GM23338 (cell line): Measurements from ENCODE around the gene NRG3. TPM values are rescaled to one million over a fixed set of nuclear protein-coding genes. Genes with fewer than 3 reads are reported as not detected.

Experiments used
- ATAC-seq: fragments of 200-7000 bp; cut with Tn5 transposase; 3 replicates; pipeline ENCODE4 v1.9.1; 2020
- DNase-seq: peaks from one replicate; pipeline ENCODE4 v3.0.0-alpha.2; 2015; ENCODE audit warnings: low spot score
- H2AFZ ChIP-seq: fragments of 200-600 bp; sonication (generic); 2 replicates; pipeline ENCODE4 v1.8.0; 2016; ENCODE audit warnings: antibody characterized with exemption, mild to moderate bottlenecking, moderate library complexity
- H3F3A ChIP-seq: fragments of 200-600 bp; sonication (generic); replicated peaks from 2 replicates; pipeline ENCODE4 v1.8.0; 2017; ENCODE audit warnings: antibody characterized with exemption, mixed run types, low read depth
- H3K27ac ChIP-seq: fragments of 200-600 bp; sonication (generic); 2 replicates; pipeline ENCODE4 v1.6.1; 2016; ENCODE audit warnings: low read depth
- H3K27me3 ChIP-seq: fragments of 200-600 bp; sonication (generic); 2 replicates; pipeline ENCODE4 v1.8.0; 2016; ENCODE audit warnings: mild to moderate bottlenecking, mixed run types, moderate library complexity; ENCODE audit not compliant: insufficient read depth
- H3K36me3 ChIP-seq: fragments of 200-600 bp; sonication (generic); 2 replicates; pipeline ENCODE4 v1.8.0; 2016; ENCODE audit warnings: mild to moderate bottlenecking; ENCODE audit not compliant: insufficient read depth
- H3K4me1 ChIP-seq: fragments of 200-600 bp; sonication (generic); 2 replicates; pipeline ENCODE4 v1.8.0; 2016; ENCODE audit warnings: mild to moderate bottlenecking, moderate library complexity; ENCODE audit not compliant: insufficient read depth
- H3K4me2 ChIP-seq: fragments of 200-600 bp; sonication (generic); 2 replicates; pipeline ENCODE4 v1.7.1; 2017; ENCODE audit warnings: mixed run types
- H3K4me3 ChIP-seq: fragments of 200-600 bp; sonication (generic); 2 replicates; pipeline ENCODE4 v1.6.1; 2016; ENCODE audit warnings: mixed run types
- H3K79me2 ChIP-seq: fragments of 200-600 bp; sonication (generic); replicated peaks from 2 replicates; pipeline ENCODE4 v1.8.0; 2017; ENCODE audit warnings: mild to moderate bottlenecking; ENCODE audit not compliant: insufficient read depth
- H3K9me2 ChIP-seq: fragments of 200-600 bp; sonication (generic); 2 replicates; pipeline ENCODE4 v1.8.0; 2017; ENCODE audit not compliant: insufficient read depth
- H4K20me1 ChIP-seq: fragments of 200-600 bp; sonication (generic); replicated peaks from 2 replicates; pipeline ENCODE4 v1.8.0; 2017; ENCODE audit warnings: mild to moderate bottlenecking; ENCODE audit not compliant: insufficient read depth
- H3K27ac Mint-ChIP-seq: 2 replicates; pipeline ENCODE4 v1.8.0; 2020; ENCODE audit warnings: inconsistent platforms, mild to moderate bottlenecking, moderate library complexity, mixed read lengths
- H3K27me3 Mint-ChIP-seq: 3 replicates; pipeline ENCODE4 v1.8.0; 2022; ENCODE audit warnings: low read depth, mild to moderate bottlenecking, moderate library complexity, mixed read lengths, inconsistent platforms; ENCODE audit not compliant: insufficient read depth, poor library complexity
- H3K36me3 Mint-ChIP-seq: 3 replicates; pipeline ENCODE4 v1.8.0; 2021; ENCODE audit warnings: low read depth, mild to moderate bottlenecking, inconsistent platforms, moderate library complexity, mixed read lengths
- H3K4me1 Mint-ChIP-seq: 3 replicates; pipeline ENCODE4 v1.8.0; 2020; ENCODE audit warnings: mild to moderate bottlenecking, inconsistent platforms, mixed read lengths
- H3K4me3 Mint-ChIP-seq: 3 replicates; pipeline ENCODE4 v1.8.0; 2021; ENCODE audit warnings: moderate library complexity, mild to moderate bottlenecking, inconsistent platforms, mixed read lengths
- H3K9me3 Mint-ChIP-seq: 3 replicates; pipeline ENCODE4 v1.8.0; 2020; ENCODE audit warnings: moderate library complexity, mild to moderate bottlenecking, inconsistent platforms, mixed read lengths
- CREB1 ChIP-seq: fragments of 250-450 bp; sonication (Bioruptor Pico); IDR thresholded peaks from 2 replicates; pipeline ENCODE4 v1.5.0; 2020; ENCODE audit warnings: low read depth, mild to moderate bottlenecking, moderate library complexity
- CTCF ChIP-seq, 2 experiments: fragments of 200-600 bp in 1 of 2; sonication (generic) in 1 of 2; conservative IDR thresholded peaks; 2 replicates each; pipeline versions ENCODE4 v1.5.1 to v1.6.1; 2016 to 2017; ENCODE audit warnings: antibody characterized with exemption in 2 of 2, low read depth in 2 of 2, mild to moderate bottlenecking in 2 of 2, moderate library complexity in 1 of 2
- ETS1 ChIP-seq: IDR thresholded peaks from 2 replicates; pipeline ENCODE4 v1.6.1; 2016; ENCODE audit warnings: antibody characterized with exemption
- EZH2 ChIP-seq: fragments of 200-600 bp; sonication (generic); IDR thresholded peaks from one replicate; pipeline ENCODE4 v1.8.0; 2017; ENCODE audit warnings: antibody characterized with exemption, mild to moderate bottlenecking, low read depth; ENCODE audit not compliant: unreplicated experiment
- EZH2phosphoT487 ChIP-seq: fragments of 200-600 bp; sonication (generic); IDR thresholded peaks from one replicate; pipeline ENCODE4 v1.8.1; 2018; ENCODE audit warnings: antibody characterized with exemption; ENCODE audit not compliant: unreplicated experiment
- JUNB ChIP-seq: IDR thresholded peaks from one replicate; pipeline ENCODE4 v1.6.1; 2016; ENCODE audit warnings: antibody characterized with exemption; ENCODE audit not compliant: unreplicated experiment
- NANOG ChIP-seq: IDR thresholded peaks from 2 replicates; pipeline ENCODE4 v1.6.1; 2016; ENCODE audit warnings: antibody characterized with exemption, borderline replicate concordance
- POLR2AphosphoS5 ChIP-seq: IDR thresholded peaks from 2 replicates; pipeline ENCODE4 v1.6.1; 2016; ENCODE audit warnings: antibody characterized with exemption, low read depth
- STAT1 ChIP-seq: IDR thresholded peaks from one replicate; pipeline ENCODE4 v1.6.1; 2016; ENCODE audit warnings: antibody characterized with exemption; ENCODE audit not compliant: unreplicated experiment
- ZNF114 ChIP-seq: fragments of 250-450 bp; sonication (Bioruptor Pico); IDR thresholded peaks from 2 replicates; pipeline ENCODE4 v1.5.0; 2020; ENCODE audit warnings: mild to moderate bottlenecking, moderate library complexity
- ZNF331 ChIP-seq: fragments of 250-450 bp; sonication (Bioruptor Pico); IDR thresholded peaks from 2 replicates; pipeline ENCODE4 v1.5.0; 2020; ENCODE audit warnings: low read depth, mild to moderate bottlenecking, moderate library complexity
- polyA plus RNA-seq: library from polyadenylated mRNA; unstranded; fragments of >200 nt; fragmentation: Nextera tagmentation; extraction: Ambion mirVana; gene quantifications from 2 replicates; pipeline ENCODE4 v1.2.1, GENCODE V29; 2016
- total RNA-seq: library from RNA; depleted of rRNA; stranded (reverse); fragments of >200 nt; shearing (Covaris generic); gene quantifications from 2 replicates; pipeline ENCODE4 v1.2.3, GENCODE V29; 2014
- TF ChIP-seq, protein P1 (sequence below): IDR thresholded peaks from one replicate; pipeline ENCODE4 v1.6.1; 2018; ENCODE audit warnings: antibody characterized with exemption; ENCODE audit not compliant: unreplicated experiment
- TF ChIP-seq, protein P2 (sequence below): fragments of 250-450 bp; sonication (Bioruptor Pico); IDR thresholded peaks from 2 replicates; pipeline ENCODE4 v1.5.0; 2020; ENCODE audit warnings: mild to moderate bottlenecking, moderate library complexity

NRG3 gene
- total and polyA plus RNA-seq, 2 experiments from 2014 or later, result 1.9 to 3.9 TPM

GRCh38 chr10:81871558-81871957 is 3.4 kb upstream of the NRG3 start:
- Mint-ChIP-seq H3K27ac (no peak overlapping the region), H3K27me3 (peaks cover 20% of the 10 kb centered on the region), H3K4me1 (peaks cover 20% of the 10 kb centered on the region), H3K36me3 (peaks cover 3% of the 10 kb centered on the region; the same call in 1 of the 3 replicates), H3K9me3 (peaks cover 3% of the 10 kb centered on the region; the same call in 1 of the 3 replicates), H3K4me3 (no peak overlapping the region)
- Histone ChIP-seq H3K27me3 (peaks cover 39% of the 10 kb centered on the region), H3K36me3 (no peaks in the 10 kb centered on the region), H3K27ac (no peak overlapping the region), H4K20me1 (no peaks in the 10 kb centered on the region), H3K4me1 (peaks cover 9% of the 10 kb centered on the region), H3F3A (0 out of 2 replicates have a peak, but pooled peaks cover 4% of the 10 kb centered on the region), H2AFZ (no peak overlapping the region), H3K79me2 (no peaks in the 10 kb centered on the region), H3K9me2 (no peaks in the 10 kb centered on the region), H3K4me2 (no peak overlapping the region), H3K4me3 (no peak overlapping the region)
- DNase-seq (no peak), ATAC-seq (no peak)
- TF ChIP-seq ZNF331 (CRISPR knock-in tag) (no peak), ETS1 (no peak), POLR2AphosphoS5 (no peak), JUNB (no peak), ZNF114 (CRISPR knock-in tag) (no peak), EZH2phosphoT487 (no peak), CREB1 (CRISPR knock-in tag) (no peak), EZH2 (no peak), STAT1 (no peak), NANOG (no peak), CTCF (conservative IDR thresholded peaks at IDR 0.05; ENCODE audit: low read depth in 2 of 2) (no peak)
- TF ChIP-seq, protein P1, sequence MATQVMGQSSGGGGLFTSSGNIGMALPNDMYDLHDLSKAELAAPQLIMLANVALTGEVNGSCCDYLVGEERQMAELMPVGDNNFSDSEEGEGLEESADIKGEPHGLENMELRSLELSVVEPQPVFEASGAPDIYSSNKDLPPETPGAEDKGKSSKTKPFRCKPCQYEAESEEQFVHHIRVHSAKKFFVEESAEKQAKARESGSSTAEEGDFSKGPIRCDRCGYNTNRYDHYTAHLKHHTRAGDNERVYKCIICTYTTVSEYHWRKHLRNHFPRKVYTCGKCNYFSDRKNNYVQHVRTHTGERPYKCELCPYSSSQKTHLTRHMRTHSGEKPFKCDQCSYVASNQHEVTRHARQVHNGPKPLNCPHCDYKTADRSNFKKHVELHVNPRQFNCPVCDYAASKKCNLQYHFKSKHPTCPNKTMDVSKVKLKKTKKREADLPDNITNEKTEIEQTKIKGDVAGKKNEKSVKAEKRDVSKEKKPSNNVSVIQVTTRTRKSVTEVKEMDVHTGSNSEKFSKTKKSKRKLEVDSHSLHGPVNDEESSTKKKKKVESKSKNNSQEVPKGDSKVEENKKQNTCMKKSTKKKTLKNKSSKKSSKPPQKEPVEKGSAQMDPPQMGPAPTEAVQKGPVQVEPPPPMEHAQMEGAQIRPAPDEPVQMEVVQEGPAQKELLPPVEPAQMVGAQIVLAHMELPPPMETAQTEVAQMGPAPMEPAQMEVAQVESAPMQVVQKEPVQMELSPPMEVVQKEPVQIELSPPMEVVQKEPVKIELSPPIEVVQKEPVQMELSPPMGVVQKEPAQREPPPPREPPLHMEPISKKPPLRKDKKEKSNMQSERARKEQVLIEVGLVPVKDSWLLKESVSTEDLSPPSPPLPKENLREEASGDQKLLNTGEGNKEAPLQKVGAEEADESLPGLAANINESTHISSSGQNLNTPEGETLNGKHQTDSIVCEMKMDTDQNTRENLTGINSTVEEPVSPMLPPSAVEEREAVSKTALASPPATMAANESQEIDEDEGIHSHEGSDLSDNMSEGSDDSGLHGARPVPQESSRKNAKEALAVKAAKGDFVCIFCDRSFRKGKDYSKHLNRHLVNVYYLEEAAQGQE, result no peak
- TF ChIP-seq, protein P2, sequence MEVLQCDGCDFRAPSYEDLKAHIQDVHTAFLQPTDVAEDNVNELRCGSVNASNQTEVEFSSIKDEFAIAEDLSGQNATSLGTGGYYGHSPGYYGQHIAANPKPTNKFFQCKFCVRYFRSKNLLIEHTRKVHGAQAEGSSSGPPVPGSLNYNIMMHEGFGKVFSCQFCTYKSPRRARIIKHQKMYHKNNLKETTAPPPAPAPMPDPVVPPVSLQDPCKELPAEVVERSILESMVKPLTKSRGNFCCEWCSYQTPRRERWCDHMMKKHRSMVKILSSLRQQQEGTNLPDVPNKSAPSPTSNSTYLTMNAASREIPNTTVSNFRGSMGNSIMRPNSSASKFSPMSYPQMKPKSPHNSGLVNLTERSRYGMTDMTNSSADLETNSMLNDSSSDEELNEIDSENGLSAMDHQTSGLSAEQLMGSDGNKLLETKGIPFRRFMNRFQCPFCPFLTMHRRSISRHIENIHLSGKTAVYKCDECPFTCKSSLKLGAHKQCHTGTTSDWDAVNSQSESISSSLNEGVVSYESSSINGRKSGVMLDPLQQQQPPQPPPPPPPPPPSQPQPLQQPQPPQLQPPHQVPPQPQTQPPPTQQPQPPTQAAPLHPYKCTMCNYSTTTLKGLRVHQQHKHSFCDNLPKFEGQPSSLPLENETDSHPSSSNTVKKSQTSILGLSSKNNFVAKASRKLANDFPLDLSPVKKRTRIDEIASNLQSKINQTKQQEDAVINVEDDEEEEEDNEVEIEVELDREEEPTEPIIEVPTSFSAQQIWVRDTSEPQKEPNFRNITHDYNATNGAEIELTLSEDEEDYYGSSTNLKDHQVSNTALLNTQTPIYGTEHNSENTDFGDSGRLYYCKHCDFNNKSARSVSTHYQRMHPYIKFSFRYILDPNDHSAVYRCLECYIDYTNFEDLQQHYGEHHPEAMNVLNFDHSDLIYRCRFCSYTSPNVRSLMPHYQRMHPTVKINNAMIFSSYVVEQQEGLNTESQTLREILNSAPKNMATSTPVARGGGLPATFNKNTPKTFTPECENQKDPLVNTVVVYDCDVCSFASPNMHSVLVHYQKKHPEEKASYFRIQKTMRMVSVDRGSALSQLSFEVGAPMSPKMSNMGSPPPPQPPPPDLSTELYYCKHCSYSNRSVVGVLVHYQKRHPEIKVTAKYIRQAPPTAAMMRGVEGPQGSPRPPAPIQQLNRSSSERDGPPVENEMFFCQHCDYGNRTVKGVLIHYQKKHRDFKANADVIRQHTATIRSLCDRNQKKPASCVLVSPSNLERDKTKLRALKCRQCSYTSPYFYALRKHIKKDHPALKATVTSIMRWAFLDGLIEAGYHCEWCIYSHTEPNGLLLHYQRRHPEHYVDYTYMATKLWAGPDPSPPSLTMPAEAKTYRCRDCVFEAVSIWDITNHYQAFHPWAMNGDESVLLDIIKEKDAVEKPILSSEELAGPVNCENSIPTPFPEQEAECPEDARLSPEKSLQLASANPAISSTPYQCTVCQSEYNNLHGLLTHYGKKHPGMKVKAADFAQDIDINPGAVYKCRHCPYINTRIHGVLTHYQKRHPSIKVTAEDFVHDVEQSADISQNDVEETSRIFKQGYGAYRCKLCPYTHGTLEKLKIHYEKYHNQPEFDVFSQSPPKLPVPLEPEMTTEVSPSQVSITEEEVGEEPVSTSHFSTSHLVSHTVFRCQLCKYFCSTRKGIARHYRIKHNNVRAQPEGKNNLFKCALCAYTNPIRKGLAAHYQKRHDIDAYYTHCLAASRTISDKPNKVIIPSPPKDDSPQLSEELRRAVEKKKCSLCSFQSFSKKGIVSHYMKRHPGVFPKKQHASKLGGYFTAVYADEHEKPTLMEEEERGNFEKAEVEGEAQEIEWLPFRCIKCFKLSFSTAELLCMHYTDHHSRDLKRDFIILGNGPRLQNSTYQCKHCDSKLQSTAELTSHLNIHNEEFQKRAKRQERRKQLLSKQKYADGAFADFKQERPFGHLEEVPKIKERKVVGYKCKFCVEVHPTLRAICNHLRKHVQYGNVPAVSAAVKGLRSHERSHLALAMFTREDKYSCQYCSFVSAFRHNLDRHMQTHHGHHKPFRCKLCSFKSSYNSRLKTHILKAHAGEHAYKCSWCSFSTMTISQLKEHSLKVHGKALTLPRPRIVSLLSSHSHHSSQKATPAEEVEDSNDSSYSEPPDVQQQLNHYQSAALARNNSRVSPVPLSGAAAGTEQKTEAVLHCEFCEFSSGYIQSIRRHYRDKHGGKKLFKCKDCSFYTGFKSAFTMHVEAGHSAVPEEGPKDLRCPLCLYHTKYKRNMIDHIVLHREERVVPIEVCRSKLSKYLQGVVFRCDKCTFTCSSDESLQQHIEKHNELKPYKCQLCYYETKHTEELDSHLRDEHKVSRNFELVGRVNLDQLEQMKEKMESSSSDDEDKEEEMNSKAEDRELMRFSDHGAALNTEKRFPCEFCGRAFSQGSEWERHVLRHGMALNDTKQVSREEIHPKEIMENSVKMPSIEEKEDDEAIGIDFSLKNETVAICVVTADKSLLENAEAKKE, result no peak
